HS-5 (cell line): ENCODE data around the gene SLC37A4.
"Not testable (repeated sequence)": the region's sequence is repeated elsewhere in the genome, so short reads cannot be mapped to it uniquely, and the experiment has no call there.

Source experiments
- DNase-seq: peaks from one replicate; pipeline ENCODE4 v3.0.0-alpha.2; 2012; ENCODE audit warnings: low read depth

SLC37A4 gene

GRCh38 chr11:119017377-119017776, 13.3 kb downstream of the SLC37A4 start:
- DNase-seq: not testable (repeated sequence)

- DNase-seq: no peak
These were observed 14.3 kb downstream of the SLC37A4 start for GRCh38 chr11:119016216-119017009.

GRCh38 chr11:119015054-119015611, 15.5 kb downstream of the SLC37A4 start:
- DNase-seq: no peak

- no peak for DNase-seq
These were observed 16.3 kb downstream of the SLC37A4 start for GRCh38 chr11:119014209-119014924.

- DNase-seq: no peak
These were observed 18.0 kb downstream of the SLC37A4 start for GRCh38 chr11:119012629-119013170.

- DNase-seq: no peak
These were observed 19.1 kb downstream of the SLC37A4 start for GRCh38 chr11:119011476-119012053.

GRCh38 chr11:119006656-119007055, 24.0 kb downstream of the SLC37A4 start:
- no peak for DNase-seq

- peak; percentile 59 for DNase-seq
These were observed 29.8 kb downstream of the SLC37A4 start for GRCh38 chr11:119000906-119001305.

- DNase-seq: peak; percentile 89
These were observed 31.9 kb downstream of the SLC37A4 start for GRCh38 chr11:118998822-118999221.

- DNase-seq: no peak
These were observed 32.3 kb downstream of the SLC37A4 start for GRCh38 chr11:118998388-118998717.

- peak; percentile 75 for DNase-seq
These were observed 32.9 kb downstream of the SLC37A4 start, which contains the start of gene CENATAC for GRCh38 chr11:118997627-118998387. Gene CENATAC, plus strand, starts transcription at chr11:118998138. Its CDS starts 60 bp downstream, at chr11:118998198.

GRCh38 chr11:118996926-118997626, 33.6 kb downstream of the SLC37A4 start:
- DNase-seq: no peak

- not testable (repeated sequence) for DNase-seq
These were observed 39.1 kb downstream of the SLC37A4 start for GRCh38 chr11:118991486-118992038.

GRCh38 chr11:118988280-118988679, 42.4 kb downstream of the SLC37A4 start:
- DNase-seq: no peak

GRCh38 chr11:118984825-118985224, 45.9 kb downstream of the SLC37A4 start:
- no peak for DNase-seq

- DNase-seq: not testable (repeated sequence)
These were observed 46.3 kb downstream of the SLC37A4 start for GRCh38 chr11:118984337-118984736.

GRCh38 chr11:118980191-118980881, 50.3 kb downstream of the SLC37A4 start:
- no peak for DNase-seq

- no peak for DNase-seq
These were observed 51.2 kb downstream of the SLC37A4 start for GRCh38 chr11:118979434-118979833.

- no peak for DNase-seq
These were observed 54.6 kb downstream of the SLC37A4 start for GRCh38 chr11:118975771-118976709.
